Measurements from ENCODE around the gene DDX1. TPM values are rescaled to one million over a fixed set of nuclear protein-coding genes. Genes with fewer than 3 reads are reported as not detected.

Gene DDX1
- total and polyA plus RNA-seq, 2 donors (not counting 1 experiment from before 2014, with no cell fraction given), result 13.2 to 52.6 TPM

DNA sequence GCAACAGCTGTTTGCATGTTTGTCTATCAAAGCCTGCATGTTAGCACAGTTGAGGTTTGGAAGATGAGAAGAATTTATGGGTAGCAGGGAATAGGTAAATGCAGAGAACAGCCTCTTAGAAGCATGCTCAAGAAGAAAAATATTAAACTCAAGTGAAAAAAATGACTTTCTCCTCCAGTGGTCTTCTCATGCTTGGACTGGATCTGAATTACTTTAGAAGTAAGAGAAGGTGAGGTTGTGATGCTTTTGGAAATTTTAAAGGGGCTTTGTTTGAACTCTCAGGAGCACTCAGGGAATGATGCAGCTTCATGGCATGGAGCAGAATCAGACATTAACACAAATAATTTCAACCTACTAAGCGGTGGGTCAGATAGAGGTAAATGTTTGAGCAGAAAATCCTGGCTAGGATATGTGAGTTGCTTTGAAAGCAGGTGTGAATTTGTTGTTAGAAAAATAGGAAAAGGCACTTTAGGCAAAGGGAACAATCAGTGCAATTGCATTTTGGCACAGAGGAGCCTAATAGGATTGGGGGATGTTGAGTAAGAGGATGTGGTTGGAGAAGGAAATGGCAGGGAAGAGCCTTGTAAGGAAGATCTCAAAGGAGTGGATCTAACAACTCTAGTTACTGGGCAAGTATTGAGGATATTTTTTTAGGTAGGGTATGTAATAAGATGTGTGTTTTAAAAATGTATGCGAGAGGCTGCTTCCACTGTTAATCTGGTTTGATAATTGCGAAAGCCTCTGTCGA is 76.3 kb downstream of the DDX1 start:
- DNase-seq, result no peak
- intact Hi-C loops (cut with micrococcal nuclease), result no loop called here
- Mint-ChIP-seq H3K9me3 (ENCODE audit: insufficient read depth) (peaks cover 5% of the 10 kb centered on the region), H3K27ac (no peak overlapping the region), H3K4me3 (no peak overlapping the region), H3K4me1 (no peaks in the 10 kb centered on the region), H3K27me3 (peaks cover 9% of the 10 kb centered on the region)
- H3K27ac ChIP-seq (ENCODE audit: low read length in 2 of 2), result no peak overlapping the region
- peaks cover 0 to 9% (median 0%) of the 10 kb centered on the region in 3 donors for H3K9me3 ChIP-seq (ENCODE audit: control extremely low read depth in 1 of 3, control insufficient read depth in 2 of 3, insufficient read depth in 1 of 3, low read length in 2 of 3)
- H3K79me2 ChIP-seq (ENCODE audit: control insufficient read depth, insufficient read depth, low read length), result no peaks in the 10 kb centered on the region
- no peak for TF ChIP-seq EZH2 (IDR thresholded peaks at IDR 0.05; ENCODE audit: borderline replicate concordance, insufficient read depth, low read depth, low read length, poor library complexity, severe bottlenecking)
- TF ChIP-seq, protein P1, sequence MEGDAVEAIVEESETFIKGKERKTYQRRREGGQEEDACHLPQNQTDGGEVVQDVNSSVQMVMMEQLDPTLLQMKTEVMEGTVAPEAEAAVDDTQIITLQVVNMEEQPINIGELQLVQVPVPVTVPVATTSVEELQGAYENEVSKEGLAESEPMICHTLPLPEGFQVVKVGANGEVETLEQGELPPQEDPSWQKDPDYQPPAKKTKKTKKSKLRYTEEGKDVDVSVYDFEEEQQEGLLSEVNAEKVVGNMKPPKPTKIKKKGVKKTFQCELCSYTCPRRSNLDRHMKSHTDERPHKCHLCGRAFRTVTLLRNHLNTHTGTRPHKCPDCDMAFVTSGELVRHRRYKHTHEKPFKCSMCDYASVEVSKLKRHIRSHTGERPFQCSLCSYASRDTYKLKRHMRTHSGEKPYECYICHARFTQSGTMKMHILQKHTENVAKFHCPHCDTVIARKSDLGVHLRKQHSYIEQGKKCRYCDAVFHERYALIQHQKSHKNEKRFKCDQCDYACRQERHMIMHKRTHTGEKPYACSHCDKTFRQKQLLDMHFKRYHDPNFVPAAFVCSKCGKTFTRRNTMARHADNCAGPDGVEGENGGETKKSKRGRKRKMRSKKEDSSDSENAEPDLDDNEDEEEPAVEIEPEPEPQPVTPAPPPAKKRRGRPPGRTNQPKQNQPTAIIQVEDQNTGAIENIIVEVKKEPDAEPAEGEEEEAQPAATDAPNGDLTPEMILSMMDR (IDR thresholded peaks at IDR 0.05), result no peak
- no peaks in the 10 kb centered on the region for H3K4me1 ChIP-seq (ENCODE audit: control insufficient read depth in 2 of 2, insufficient read depth in 2 of 2, low read length in 2 of 2)
- no CpG with 5 or more reads among the region's 4 CpGs for WGBS (ENCODE audit: insufficient coverage)
- ChIA-PET CTCF (no interaction called here), POLR2A (no interaction called here)
- no peak overlapping the region for H3K4me3 ChIP-seq (ENCODE audit: control extremely low read depth in 1 of 5, extremely low read depth in 1 of 5, insufficient read depth in 1 of 5, low read depth in 2 of 5, low read length in 4 of 5)
- H3K36me3 ChIP-seq (replicated peaks in 1 of 2; ENCODE audit: control extremely low read depth in 1 of 2, control insufficient read depth in 1 of 2, extremely low read depth in 1 of 2, insufficient read depth in 2 of 2, low read length in 1 of 2), result no peaks in the 10 kb centered on the region
- peaks cover 0 to 3% (median 0%) of the 10 kb centered on the region in 4 experiments for H3K27me3 ChIP-seq (replicated peaks in 1 of 4; ENCODE audit: control extremely low read depth in 1 of 4, control insufficient read depth in 3 of 4, insufficient read depth in 4 of 4, low read length in 3 of 4)
- H4K20me1 ChIP-seq (ENCODE audit: control insufficient read depth, insufficient read depth, low read length, poor library complexity, severe bottlenecking), result no peaks in the 10 kb centered on the region
- no peak overlapping the region for H3K9ac ChIP-seq (ENCODE audit: low read length)
- no peak for ATAC-seq (ENCODE audit: low read depth)
- no peak overlapping the region for H3K4me2 ChIP-seq (replicated peaks; ENCODE audit: low read depth, low read length, poor library complexity, severe bottlenecking)
- no peak overlapping the region for H2AFZ ChIP-seq (ENCODE audit: insufficient read depth, low read depth, low read length, poor library complexity, severe bottlenecking)

DNA sequence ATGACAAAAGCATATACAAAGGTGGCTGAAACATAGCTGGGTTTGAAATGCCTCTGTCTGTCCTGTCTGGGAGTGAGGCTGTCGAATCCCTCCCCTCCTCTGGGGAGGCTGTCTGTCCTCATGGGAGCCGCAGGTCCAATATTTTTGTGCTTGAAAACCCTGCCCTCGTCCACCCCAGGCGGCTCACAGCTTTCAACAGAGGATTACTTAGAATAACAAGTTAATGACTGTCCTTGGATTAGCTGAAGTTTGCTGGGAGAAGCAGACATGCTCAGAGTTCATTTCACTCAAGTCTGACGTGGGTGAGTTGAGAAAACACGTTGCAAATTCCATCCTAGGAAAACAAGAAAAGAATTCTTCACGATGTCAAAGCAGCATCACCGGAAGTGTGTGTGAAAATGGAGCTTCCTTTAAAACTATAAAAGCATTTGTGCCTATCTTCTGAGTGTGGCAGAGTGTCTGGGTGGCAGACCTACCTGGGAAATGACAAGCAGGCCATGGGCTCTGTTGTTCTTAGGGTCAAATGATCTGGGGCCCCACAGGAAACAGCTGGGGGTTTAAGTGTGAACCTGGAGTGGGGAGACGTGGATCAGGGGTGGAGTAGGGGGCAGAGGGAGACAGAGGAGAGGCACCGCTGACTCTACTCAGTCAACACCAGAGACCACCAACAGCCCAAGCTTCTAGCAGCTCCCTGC is 77.1 kb downstream of the DDX1 start:
- Mint-ChIP-seq H3K27me3 (peaks cover 13% of the 10 kb centered on the region), H3K4me3 (no peak overlapping the region), H3K4me1 (no peaks in the 10 kb centered on the region), H3K27ac (no peak overlapping the region), H3K9me3 (ENCODE audit: insufficient read depth) (peaks cover 4% of the 10 kb centered on the region)
- no peak overlapping the region for H3K4me3 ChIP-seq (ENCODE audit: control extremely low read depth in 1 of 5, extremely low read depth in 1 of 5, insufficient read depth in 1 of 5, low read depth in 2 of 5, low read length in 4 of 5)
- ATAC-seq (ENCODE audit: low read depth) (no peak), DNase-seq (no peak)
- peaks cover 0 to 5% (median 0%) of the 10 kb centered on the region in 4 experiments for H3K27me3 ChIP-seq (replicated peaks in 1 of 4; ENCODE audit: control extremely low read depth in 1 of 4, control insufficient read depth in 3 of 4, insufficient read depth in 4 of 4, low read length in 3 of 4)
- CTCF ChIA-PET, result no interaction called here
- H3K4me1 ChIP-seq (ENCODE audit: control insufficient read depth in 2 of 2, insufficient read depth in 2 of 2, low read length in 2 of 2), result no peaks in the 10 kb centered on the region
- H3K36me3 ChIP-seq (replicated peaks in 1 of 2; ENCODE audit: control extremely low read depth in 1 of 2, control insufficient read depth in 1 of 2, extremely low read depth in 1 of 2, insufficient read depth in 2 of 2, low read length in 1 of 2), result no peaks in the 10 kb centered on the region
- TF ChIP-seq, protein P1 (IDR thresholded peaks at IDR 0.05), result no peak
- no peak for TF ChIP-seq EZH2 (IDR thresholded peaks at IDR 0.05; ENCODE audit: borderline replicate concordance, insufficient read depth, low read depth, low read length, poor library complexity, severe bottlenecking)
- intact Hi-C loops (cut with micrococcal nuclease), result no loop called here
- H4K20me1 ChIP-seq (ENCODE audit: control insufficient read depth, insufficient read depth, low read length, poor library complexity, severe bottlenecking), result no peaks in the 10 kb centered on the region
- H3K9ac ChIP-seq (ENCODE audit: low read length), result no peak overlapping the region
- no peak overlapping the region for H3K4me2 ChIP-seq (replicated peaks; ENCODE audit: low read depth, low read length, poor library complexity, severe bottlenecking)
- no peak overlapping the region for H2AFZ ChIP-seq (ENCODE audit: insufficient read depth, low read depth, low read length, poor library complexity, severe bottlenecking)
- 68% methylated on average over 3 of the region's 10 CpGs for WGBS (ENCODE audit: insufficient coverage)
- no peaks in the 10 kb centered on the region for H3K79me2 ChIP-seq (ENCODE audit: control insufficient read depth, insufficient read depth, low read length)
- POLR2A ChIA-PET, result no interaction called here
- H3K27ac ChIP-seq (ENCODE audit: low read length in 2 of 2), result no peak overlapping the region
- peaks cover 0 to 9% (median 0%) of the 10 kb centered on the region in 3 donors for H3K9me3 ChIP-seq (ENCODE audit: control extremely low read depth in 1 of 3, control insufficient read depth in 2 of 3, insufficient read depth in 1 of 3, low read length in 2 of 3)
